ENCODE results near the gene HNRNPUL2. TPM values are rescaled to one million over a fixed set of nuclear protein-coding genes. Genes with fewer than 3 reads are reported as not detected.

Gene HNRNPUL2
- polyA plus RNA-seq, 1 donor from 2014 or later, result 27.5 TPM

DNA sequence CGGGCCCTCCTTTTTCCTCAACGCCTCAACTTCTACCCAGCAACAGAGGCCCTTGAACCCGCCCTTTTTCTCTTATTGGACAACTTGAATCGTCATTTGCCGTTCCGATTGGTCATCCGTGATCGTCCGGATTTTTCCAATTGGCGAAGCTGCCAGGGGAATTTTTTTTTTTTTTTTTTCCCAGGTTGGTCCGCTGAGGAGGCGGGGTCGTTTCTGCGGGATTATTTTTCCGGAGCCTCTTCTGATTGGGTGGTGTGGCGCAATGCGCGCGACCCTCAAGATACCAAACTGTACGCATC, 564 bp upstream of the HNRNPUL2 start:
- peak overlapping the region; percentile 93 for H3K27ac ChIP-seq (ENCODE audit: low read length)
- H3K36me3 ChIP-seq (ENCODE audit: insufficient read depth, low read length), result peaks cover 2% of the 10 kb centered on the region
- peak overlapping the region; percentile 38 for H3K4me2 ChIP-seq (ENCODE audit: low read length)
- peak overlapping the region; percentile 83 for H3K4me3 ChIP-seq (ENCODE audit: low read length)
- peak overlapping the region; percentile 75 for H3K9ac ChIP-seq (ENCODE audit: low read length)
- no peaks in the 10 kb centered on the region for H3K9me2 ChIP-seq (ENCODE audit: insufficient read depth, low read length)
- H3K27me3 ChIP-seq (ENCODE audit: insufficient read depth, low read depth, low read length), result no peaks in the 10 kb centered on the region
- TF ChIP-seq EP300 (conservative IDR thresholded peaks at IDR 0.05; ENCODE audit: poor library complexity, severe bottlenecking) (peak; percentile 21), POLR2AphosphoS5 (IDR thresholded peaks at IDR 0.05) (no peak)
- TF ChIP-seq, protein P1, sequence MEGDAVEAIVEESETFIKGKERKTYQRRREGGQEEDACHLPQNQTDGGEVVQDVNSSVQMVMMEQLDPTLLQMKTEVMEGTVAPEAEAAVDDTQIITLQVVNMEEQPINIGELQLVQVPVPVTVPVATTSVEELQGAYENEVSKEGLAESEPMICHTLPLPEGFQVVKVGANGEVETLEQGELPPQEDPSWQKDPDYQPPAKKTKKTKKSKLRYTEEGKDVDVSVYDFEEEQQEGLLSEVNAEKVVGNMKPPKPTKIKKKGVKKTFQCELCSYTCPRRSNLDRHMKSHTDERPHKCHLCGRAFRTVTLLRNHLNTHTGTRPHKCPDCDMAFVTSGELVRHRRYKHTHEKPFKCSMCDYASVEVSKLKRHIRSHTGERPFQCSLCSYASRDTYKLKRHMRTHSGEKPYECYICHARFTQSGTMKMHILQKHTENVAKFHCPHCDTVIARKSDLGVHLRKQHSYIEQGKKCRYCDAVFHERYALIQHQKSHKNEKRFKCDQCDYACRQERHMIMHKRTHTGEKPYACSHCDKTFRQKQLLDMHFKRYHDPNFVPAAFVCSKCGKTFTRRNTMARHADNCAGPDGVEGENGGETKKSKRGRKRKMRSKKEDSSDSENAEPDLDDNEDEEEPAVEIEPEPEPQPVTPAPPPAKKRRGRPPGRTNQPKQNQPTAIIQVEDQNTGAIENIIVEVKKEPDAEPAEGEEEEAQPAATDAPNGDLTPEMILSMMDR (IDR thresholded peaks at IDR 0.05; ENCODE audit: poor library complexity, severe bottlenecking), result no peak
- H3F3A ChIP-seq (ENCODE audit: insufficient read depth, low read length, poor library complexity, severe bottlenecking), result peaks cover 5% of the 10 kb centered on the region
- peaks cover 3% of the 10 kb centered on the region for H4K20me1 ChIP-seq (ENCODE audit: insufficient read depth)
- H3K9me3 ChIP-seq (ENCODE audit: low read length), result no peaks in the 10 kb centered on the region
- peak overlapping the region; percentile 81 for H2AFZ ChIP-seq (ENCODE audit: low read depth, low read length)
- H3K79me2 ChIP-seq (replicated peaks; ENCODE audit: insufficient read depth, low read length), result peaks cover 48% of the 10 kb centered on the region

DNA sequence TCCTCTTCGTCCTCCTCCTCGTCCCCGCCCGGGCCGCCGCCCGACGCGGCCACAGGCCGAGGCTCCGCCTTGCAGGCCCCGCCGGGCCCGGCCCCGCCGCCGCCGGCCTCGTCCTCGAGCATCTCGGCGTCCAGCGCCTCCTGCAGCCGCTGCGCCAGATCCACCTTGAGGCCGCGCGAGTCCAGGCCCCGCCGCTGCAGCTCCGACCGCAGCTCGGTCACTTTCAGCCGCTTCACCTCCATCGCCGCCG, 417 bp downstream of the HNRNPUL2 start:
- Histone ChIP-seq H3K9me3 (ENCODE audit: low read length) (no peaks in the 10 kb centered on the region), H3F3A (ENCODE audit: insufficient read depth, low read length, poor library complexity, severe bottlenecking) (peaks cover 5% of the 10 kb centered on the region), H3K9ac (ENCODE audit: low read length) (peak overlapping the region; percentile 75), H4K20me1 (ENCODE audit: insufficient read depth) (peaks cover 3% of the 10 kb centered on the region), H3K36me3 (ENCODE audit: insufficient read depth, low read length) (peaks cover 12% of the 10 kb centered on the region), H3K4me3 (ENCODE audit: low read length) (peak overlapping the region; percentile 83), H3K79me2 (replicated peaks; ENCODE audit: insufficient read depth, low read length) (peaks cover 58% of the 10 kb centered on the region), H3K4me2 (ENCODE audit: low read length) (no peak overlapping the region), H3K9me2 (ENCODE audit: insufficient read depth, low read length) (no peaks in the 10 kb centered on the region), H2AFZ (ENCODE audit: low read depth, low read length) (no peak overlapping the region), H3K27me3 (ENCODE audit: insufficient read depth, low read depth, low read length) (no peaks in the 10 kb centered on the region), H3K27ac (ENCODE audit: low read length) (peak overlapping the region; percentile 93)
- TF ChIP-seq MXI1 (conservative IDR thresholded peaks at IDR 0.05; ENCODE audit: poor library complexity, severe bottlenecking) (no peak), RAD21 (conservative IDR thresholded peaks at IDR 0.05) (no peak), SMC3 (conservative IDR thresholded peaks at IDR 0.05; ENCODE audit: poor library complexity) (no peak)
- TF ChIP-seq, protein P1 (IDR thresholded peaks at IDR 0.05; ENCODE audit: poor library complexity, severe bottlenecking), result no peak

DNA sequence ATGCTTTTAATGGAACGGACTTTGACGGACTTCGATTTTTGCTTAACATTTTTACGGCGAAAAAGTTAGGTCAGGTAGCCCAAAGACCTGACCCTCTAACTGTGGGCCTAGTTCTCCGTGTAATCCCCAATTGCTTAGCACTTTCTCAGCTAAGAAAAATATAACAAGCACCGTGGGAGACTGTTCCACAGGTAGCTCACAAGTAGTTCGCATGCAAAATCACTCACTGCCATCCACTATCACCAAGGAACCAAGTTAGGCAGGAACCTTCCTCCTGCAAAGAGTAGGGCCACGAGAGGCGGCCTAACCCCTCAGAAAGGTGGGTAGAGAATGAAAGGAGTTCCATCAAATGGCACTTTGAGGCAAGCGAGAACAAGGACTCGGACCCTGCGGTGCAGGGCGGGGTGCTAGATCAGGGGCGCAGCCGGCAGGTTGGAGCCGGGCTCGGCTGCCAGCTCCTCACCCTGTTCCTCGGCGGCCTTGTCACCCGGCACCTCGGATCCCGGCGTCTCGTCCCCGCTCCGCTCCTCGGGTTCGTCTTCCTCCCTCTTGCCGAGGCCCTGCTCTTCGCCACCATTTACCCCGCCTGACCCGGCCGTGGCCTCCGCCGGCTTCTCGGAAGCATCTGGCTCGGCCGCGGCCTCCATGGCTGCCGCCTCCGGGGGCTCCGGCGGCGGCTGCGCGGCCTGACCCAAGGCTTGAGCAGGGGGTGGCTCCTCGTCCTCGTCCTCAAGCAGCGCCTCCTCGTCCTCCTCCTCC, 922 bp downstream of the HNRNPUL2 start:
- peaks cover 62% of the 10 kb centered on the region for H3K79me2 ChIP-seq (replicated peaks; ENCODE audit: insufficient read depth, low read length)
- H3K9me2 ChIP-seq (ENCODE audit: insufficient read depth, low read length), result no peaks in the 10 kb centered on the region
- H3K4me3 ChIP-seq (ENCODE audit: low read length), result peak overlapping the region; percentile 83
- H3K9ac ChIP-seq (ENCODE audit: low read length), result peak overlapping the region; percentile 75
- peak overlapping the region; percentile 99 for H3K4me2 ChIP-seq (ENCODE audit: low read length)
- TF ChIP-seq, protein P1 (IDR thresholded peaks at IDR 0.05; ENCODE audit: poor library complexity, severe bottlenecking), result no peak
- TF ChIP-seq POLR2AphosphoS5 (IDR thresholded peaks at IDR 0.05) (no peak), EP300 (conservative IDR thresholded peaks at IDR 0.05; ENCODE audit: poor library complexity, severe bottlenecking) (no peak), TAF1 (IDR thresholded peaks at IDR 0.05; ENCODE audit: low read depth) (no peak), SMC3 (conservative IDR thresholded peaks at IDR 0.05; ENCODE audit: poor library complexity) (no peak), MXI1 (conservative IDR thresholded peaks at IDR 0.05; ENCODE audit: poor library complexity, severe bottlenecking) (no peak), EZH2 (IDR thresholded peaks at IDR 0.05; ENCODE audit: borderline replicate concordance, insufficient read depth, low read length, poor library complexity, severe bottlenecking) (no peak), RAD21 (conservative IDR thresholded peaks at IDR 0.05) (no peak)
- TF ChIP-seq, protein P2, sequence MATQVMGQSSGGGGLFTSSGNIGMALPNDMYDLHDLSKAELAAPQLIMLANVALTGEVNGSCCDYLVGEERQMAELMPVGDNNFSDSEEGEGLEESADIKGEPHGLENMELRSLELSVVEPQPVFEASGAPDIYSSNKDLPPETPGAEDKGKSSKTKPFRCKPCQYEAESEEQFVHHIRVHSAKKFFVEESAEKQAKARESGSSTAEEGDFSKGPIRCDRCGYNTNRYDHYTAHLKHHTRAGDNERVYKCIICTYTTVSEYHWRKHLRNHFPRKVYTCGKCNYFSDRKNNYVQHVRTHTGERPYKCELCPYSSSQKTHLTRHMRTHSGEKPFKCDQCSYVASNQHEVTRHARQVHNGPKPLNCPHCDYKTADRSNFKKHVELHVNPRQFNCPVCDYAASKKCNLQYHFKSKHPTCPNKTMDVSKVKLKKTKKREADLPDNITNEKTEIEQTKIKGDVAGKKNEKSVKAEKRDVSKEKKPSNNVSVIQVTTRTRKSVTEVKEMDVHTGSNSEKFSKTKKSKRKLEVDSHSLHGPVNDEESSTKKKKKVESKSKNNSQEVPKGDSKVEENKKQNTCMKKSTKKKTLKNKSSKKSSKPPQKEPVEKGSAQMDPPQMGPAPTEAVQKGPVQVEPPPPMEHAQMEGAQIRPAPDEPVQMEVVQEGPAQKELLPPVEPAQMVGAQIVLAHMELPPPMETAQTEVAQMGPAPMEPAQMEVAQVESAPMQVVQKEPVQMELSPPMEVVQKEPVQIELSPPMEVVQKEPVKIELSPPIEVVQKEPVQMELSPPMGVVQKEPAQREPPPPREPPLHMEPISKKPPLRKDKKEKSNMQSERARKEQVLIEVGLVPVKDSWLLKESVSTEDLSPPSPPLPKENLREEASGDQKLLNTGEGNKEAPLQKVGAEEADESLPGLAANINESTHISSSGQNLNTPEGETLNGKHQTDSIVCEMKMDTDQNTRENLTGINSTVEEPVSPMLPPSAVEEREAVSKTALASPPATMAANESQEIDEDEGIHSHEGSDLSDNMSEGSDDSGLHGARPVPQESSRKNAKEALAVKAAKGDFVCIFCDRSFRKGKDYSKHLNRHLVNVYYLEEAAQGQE (IDR thresholded peaks at IDR 0.05; ENCODE audit: borderline replicate concordance), result no peak
- peaks cover 3% of the 10 kb centered on the region for H4K20me1 ChIP-seq (ENCODE audit: insufficient read depth)
- peaks cover 17% of the 10 kb centered on the region for H3K36me3 ChIP-seq (ENCODE audit: insufficient read depth, low read length)
- H3K27ac ChIP-seq (ENCODE audit: low read length), result peak overlapping the region; percentile 93
- H2AFZ ChIP-seq (ENCODE audit: low read depth, low read length), result no peak overlapping the region
- no peaks in the 10 kb centered on the region for H3K27me3 ChIP-seq (ENCODE audit: insufficient read depth, low read depth, low read length)
- H3F3A ChIP-seq (ENCODE audit: insufficient read depth, low read length, poor library complexity, severe bottlenecking), result peaks cover 5% of the 10 kb centered on the region
- no peaks in the 10 kb centered on the region for H3K9me3 ChIP-seq (ENCODE audit: low read length)

Data from neural cell (in vitro differentiated cells).